Activated T-cell treated with anti-CD3 and anti-CD28 coated beads, Interleukin-2, amount 50 U/mL, for 1 hour (primary cell): ENCODE data around the gene CTSO.
"Not testable (repeated sequence)": the region's sequence is repeated elsewhere in the genome, so short reads cannot be mapped to it uniquely, and the experiment has no call there.

Source experiments
- DNase-seq: peaks from one replicate; pipeline ENCODE4 v3.0.0-alpha.2; 2020

The CTSO gene

DNA sequence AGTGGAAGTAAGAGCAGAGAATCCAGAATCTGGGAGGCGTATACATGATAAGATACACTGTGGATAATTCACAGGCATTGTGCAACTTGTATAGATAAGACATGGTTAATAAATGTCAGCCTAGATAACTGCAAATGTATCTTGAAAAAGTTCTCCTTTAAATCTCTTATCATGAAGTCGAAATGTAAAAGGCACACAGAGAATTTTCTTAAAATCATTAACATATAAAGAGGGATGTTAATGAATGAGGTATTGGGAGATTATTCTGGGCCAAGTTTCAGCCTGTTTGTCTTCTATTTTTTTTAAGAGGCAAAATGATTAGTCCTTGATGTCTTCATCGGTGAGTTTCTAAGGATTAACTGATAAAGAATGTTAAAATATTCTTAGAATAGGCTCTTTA lies 49.3 kb downstream of the CTSO start:
- DNase-seq: no peak

- DNase-seq: no peak
Measured at GRCh38 chr4:155903453-155903852, 50.2 kb downstream of the CTSO start, which contains the start of gene TDO2. TSS of gene TDO2 (plus strand) at chr4:155903696. CDS start at chr4:155903759, 63 bp downstream.

- DNase-seq: no peak
Measured at GRCh38 chr4:155901013-155901412, 52.7 kb downstream of the CTSO start.

GRCh38 chr4:155900381-155900780 lies 53.3 kb downstream of the CTSO start:
- DNase-seq: no peak

DNA sequence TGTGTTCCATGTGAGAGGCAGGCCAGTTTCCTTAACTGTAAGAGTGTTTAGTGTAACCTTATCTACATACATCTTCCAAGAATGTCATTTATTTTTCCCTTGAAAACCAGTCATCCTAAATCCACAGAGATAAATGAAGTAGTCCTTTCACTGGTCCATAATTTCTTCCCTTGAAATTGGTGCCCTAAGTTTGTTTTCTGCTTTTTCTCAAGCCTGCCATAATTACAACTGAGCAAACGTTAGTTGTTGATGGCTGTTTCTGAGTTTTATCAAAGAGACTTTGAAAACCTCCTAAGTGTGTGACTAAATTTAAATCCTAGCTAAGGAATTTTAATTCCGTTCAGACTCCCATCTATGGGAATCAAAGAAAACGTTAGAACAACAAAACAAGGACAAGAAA lies 53.8 kb downstream of the CTSO start:
- no peak for DNase-seq

GRCh38 chr4:155898371-155898770 lies 55.3 kb downstream of the CTSO start:
- not testable (repeated sequence) for DNase-seq

DNA sequence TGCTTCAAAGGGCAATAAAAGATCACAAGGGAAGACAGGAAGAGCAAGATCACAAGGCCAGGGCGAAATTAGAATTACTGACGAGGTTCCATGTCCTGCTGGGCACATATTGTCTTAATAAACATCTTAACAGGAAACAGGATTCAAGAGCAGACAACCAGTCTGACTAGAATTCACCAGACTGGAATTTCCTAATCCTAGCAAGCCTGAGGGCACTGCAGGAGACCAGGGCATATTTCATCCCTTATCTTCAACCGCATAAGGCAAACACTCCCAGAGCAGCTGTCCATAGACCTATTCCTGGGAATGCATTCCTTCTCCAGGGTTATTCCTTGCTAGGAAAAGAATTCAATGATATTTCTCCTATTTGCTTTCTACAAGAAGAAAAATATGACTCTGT lies 62.6 kb downstream of the CTSO start:
- DNase-seq: no peak

DNA sequence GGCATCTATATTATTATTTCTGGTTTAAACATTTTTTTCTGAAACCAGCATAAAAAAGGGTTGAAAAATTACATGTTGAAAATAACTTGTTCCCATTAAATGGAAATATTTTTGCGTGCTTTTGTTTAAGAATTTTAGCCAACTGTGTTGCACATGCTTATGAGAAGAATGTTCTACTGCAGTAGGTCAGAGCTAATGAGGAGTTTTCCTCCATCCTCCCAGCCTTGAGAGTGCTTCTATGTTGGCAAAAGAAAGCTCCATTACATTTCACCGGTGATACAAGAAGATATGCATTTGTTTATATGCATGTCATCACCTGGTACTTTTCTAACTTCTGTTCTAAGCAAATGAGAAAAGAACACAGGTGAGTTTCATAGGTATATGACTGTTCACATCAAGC lies 63.7 kb downstream of the CTSO start:
- no peak for DNase-seq

DNA sequence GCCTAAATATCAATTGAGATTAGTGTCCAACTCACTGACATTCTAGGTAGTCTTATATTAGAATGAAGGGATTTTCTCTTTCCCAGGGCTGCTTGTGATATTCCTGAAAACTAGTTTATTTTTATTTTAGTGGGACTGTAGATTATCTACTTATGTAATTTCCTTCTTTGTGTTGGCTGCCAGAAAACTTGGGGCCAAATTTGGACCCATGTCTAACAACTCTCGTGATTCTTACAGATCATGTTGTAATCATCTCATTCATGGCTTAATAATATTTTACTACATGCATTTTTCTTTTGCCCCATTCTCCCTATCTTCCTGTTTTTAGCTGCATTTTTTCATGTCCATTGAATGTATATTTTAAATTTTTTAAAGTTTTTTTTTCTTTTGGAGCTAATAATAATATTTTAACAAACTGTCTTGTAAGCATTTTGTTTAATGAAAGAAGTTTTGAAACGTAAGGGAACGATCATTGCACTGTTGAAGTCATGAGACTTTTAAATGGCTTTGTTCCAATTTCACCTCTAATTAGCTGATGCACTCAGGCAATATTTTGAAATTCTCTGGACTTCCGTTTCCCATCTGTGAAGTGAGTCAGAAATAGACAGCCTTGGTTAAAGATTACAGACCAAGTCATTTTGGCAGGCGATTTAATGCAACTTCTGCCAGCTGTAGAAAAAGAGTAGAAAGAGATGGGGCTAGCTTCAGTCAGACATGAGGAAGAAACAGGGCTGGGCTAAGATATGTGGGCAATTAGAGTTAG lies 64.5 kb downstream of the CTSO start:
- no peak for DNase-seq

DNA sequence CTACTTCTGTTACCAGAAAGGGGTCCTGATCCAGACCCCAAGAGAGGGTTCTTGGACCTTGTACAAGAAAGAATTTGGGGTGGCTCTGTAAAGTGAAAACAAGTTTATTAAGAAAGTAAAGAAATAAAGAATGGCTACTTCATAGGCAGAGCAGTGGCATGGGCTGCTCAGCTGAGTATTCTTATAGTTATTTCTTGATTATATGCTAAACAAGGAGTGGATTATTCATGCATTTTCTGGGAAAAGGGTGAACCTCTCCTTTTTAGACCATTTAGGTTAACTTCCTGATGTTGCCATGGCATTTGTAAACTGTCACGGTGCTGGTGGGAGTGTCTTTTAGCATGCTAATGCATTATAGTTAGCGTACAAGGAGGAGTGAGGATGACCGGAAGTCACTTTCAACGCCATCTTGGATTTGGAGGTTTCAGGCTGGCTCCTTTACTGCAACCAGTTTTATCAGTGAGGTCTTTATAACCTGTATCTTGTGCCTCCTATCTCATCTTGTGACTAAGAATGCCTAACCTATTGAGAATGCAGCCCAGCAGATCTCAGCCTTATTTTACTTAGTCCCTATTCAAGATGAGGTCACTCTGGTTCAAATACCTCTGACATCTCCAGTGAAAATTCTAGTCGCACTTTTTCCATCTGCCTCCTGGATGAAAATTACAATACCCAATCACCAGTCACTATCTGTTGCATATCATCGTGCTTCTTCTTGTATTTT lies 65.7 kb downstream of the CTSO start:
- no peak for DNase-seq

DNA sequence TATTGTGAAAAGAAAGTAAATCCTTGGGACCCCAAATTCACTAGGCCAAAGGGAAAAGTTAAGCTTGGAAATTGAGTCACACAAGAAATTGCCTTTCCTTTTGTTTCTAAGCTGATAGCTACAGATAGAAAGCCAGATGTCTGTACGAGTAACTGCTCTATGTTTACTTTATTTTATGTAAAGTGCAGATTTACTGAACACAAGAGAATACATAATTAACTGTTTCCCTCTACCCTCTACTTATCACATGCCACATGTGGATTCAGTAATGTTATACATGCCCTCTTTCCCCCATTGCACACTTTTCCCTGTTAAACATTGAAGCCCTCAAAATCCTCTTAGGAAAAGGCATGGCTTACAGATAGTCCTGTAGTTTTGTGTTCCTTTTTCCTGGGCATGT lies 66.6 kb downstream of the CTSO start:
- no peak for DNase-seq

DNA sequence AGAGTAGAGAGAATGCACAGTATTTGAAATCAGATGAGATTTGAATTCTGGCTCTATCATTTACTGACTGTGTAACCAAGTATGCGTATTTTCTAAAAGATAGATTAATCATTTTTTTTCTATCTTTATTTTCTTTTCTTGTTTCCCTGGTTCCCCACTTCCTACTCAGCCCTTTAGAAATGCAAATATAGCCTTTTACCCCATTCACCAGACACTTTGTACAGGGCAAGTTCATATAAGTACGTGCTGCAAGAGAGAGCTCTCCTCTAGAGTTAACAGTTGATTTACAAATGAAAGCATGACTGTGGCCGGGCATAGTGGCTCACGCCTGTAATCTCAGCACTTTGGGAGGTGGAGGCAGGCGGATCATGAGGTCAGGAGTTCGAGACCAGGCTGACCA lies 68.0 kb downstream of the CTSO start:
- DNase-seq: no peak

- no peak for DNase-seq
Measured at GRCh38 chr4:155883895-155884294, 69.8 kb downstream of the CTSO start.

DNA sequence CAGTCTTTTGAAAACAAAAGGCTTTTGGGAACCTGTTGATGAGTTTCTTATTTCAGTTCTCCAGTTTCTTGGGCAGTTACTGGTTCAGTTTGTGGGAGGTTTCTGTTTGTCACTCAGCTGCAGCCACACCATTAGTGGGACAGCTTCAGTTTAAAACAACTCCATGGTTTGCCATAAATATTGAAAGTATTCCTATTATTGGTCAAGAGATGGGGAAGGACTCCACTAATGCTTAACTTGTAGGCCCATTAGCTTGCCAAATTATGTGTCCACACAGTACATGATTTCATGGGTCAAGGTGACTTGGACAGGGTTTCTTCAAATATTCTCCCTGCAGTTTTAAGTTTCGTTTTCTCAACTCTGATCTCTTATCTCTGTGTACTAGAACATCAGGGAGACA lies 72.1 kb downstream of the CTSO start:
- DNase-seq: no peak

DNA sequence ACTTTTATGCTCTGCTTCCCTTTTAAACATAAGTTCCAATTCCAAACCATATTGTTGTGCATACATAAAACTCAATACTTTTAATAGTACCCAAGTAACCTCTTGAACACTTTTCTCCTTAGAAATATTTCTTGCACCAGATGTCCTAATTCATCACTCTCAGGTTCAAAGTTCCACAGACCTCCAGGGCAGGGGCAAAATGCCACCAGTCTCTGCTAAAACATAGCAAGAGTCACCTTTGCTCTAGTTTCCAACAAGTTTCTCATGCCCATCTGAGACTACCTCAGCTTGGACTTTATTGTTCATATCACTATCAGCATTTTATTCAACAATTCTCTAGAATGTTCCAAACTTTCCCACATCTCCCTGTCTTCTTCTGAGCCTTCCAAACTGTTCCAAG lies 73.9 kb downstream of the CTSO start:
- no peak for DNase-seq

DNA sequence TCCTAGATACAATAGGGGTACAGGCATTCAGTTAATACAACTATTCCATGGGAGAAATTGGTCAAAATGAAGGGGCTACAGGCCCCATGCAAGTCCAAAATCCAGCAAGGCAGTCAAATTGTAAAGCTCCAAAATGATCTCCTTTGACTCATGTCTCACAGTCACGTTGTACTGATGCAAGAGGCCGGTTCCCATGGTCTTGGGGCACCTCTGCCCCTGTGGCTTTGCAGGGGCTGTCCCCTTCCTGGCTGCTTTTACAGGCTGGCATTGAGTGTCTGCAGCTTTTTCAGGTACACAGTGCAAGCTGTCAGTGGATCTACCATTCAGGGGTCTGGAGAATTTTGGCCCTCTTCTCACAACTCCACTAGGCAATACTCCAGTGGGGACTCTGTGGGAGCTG lies 75.1 kb downstream of the CTSO start:
- no peak for DNase-seq

DNA sequence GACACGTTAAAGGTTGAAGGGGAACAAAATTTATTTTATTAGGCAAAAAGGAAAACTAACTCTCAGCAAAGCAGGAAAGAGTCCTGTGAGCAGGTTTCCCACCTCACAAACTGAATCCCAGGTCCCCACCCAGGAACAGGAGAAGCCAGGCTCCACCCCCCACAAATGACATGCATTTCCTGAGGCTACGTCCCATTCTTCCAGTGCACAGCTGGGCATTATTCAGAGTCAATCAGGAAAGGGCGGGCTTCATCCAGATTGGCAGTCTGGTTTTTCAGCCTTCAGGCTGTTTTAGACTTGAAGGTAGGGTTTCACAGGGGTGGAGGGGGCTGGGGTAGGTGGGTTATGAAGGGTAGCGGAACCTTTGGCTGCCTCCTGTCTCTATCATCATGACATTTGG lies 75.7 kb downstream of the CTSO start:
- no peak for DNase-seq

DNA sequence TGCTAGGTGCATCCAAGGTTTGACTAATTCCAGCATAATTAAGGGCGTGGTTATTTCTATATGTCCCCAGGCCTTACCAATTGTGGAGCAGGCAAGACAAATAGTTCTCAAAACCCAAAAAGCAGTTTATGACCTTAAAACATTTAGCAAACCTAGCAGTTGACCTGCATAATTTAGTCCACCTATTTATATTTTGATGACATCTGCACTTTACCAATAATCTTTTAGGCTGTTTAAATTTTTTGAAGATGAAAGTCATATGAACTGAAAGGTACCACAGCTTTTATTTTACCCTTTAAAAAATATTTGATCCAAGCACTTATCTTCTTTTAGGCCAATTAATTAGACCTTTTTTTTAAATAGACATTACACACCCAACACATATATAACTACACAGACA lies 77.8 kb downstream of the CTSO start:
- DNase-seq: no peak
